IMR-90 (cell line): Measurements from ENCODE around the gene TTL. TPM values are rescaled to one million over a fixed set of nuclear protein-coding genes. Genes with fewer than 3 reads are reported as not detected.
"Not testable (repeated sequence)": the region's sequence is repeated elsewhere in the genome, so short reads cannot be mapped to it uniquely, and the experiment has no call there.

Source experiments
- ATAC-seq: fragments of 200-7000 bp; cut with Tn5 transposase; 2 replicates; pipeline ENCODE4 v1.9.1; 2020; ENCODE audit warnings: low read depth, mild to moderate bottlenecking, moderate library complexity
- BruUV-seq: library from RNA; stranded (reverse); fragments of 400-500 nt; replicated peaks from 2 replicates; lab custom pipeline; 2021; lab: Mats Ljungman, UMichigan
- CTCF ChIA-PET: fragments of 300-600 bp; formaldehyde crosslinking; extraction: SDS; loops from one replicate; lab custom pipeline; 2021; ENCODE audit warnings: antibody characterized with exemption; lab: Yijun Ruan, JAX
- POLR2A ChIA-PET: fragments of 300-600 bp; sonication (Branson Sonifier 250); formaldehyde crosslinking; loops from one replicate; lab custom pipeline; 2022; ENCODE audit warnings: antibody characterized with exemption; ENCODE audit not compliant: unreplicated experiment; lab: Charles Lee
- DNase-seq: peaks from one replicate; pipeline ENCODE4 v3.0.0; 2013
- H2AFZ ChIP-seq: replicated peaks from 2 replicates; pipeline ENCODE3; 2013; ENCODE audit warnings: low read length, mild to moderate bottlenecking; ENCODE audit not compliant: poor library complexity
- H2AK5ac ChIP-seq: 2 replicates; pipeline ENCODE4 v1.6.1; 2013; ENCODE audit warnings: low read depth, low read length, inconsistent platforms
- H2AK9ac ChIP-seq: replicated peaks from 2 replicates; pipeline ENCODE3; 2013; ENCODE audit warnings: mild to moderate bottlenecking, low read depth, low read length, moderate library complexity; ENCODE audit not compliant: poor library complexity
- H2BK120ac ChIP-seq: 2 replicates; pipeline ENCODE4 v1.6.1; 2013; ENCODE audit warnings: low read depth, low read length, inconsistent platforms
- H2BK15ac ChIP-seq: 3 replicates; pipeline ENCODE4 v1.6.1; 2013; ENCODE audit warnings: low read depth, low read length, inconsistent platforms
- H2BK20ac ChIP-seq: 2 replicates; pipeline ENCODE4 v1.6.1; 2013; ENCODE audit warnings: low read depth, mild to moderate bottlenecking, inconsistent platforms, low read length, moderate library complexity
- H2BK5ac ChIP-seq: 2 replicates; pipeline ENCODE4 v1.6.1; 2013; ENCODE audit warnings: mild to moderate bottlenecking, low read depth, low read length, inconsistent platforms; ENCODE audit not compliant: poor library complexity, severe bottlenecking
- H3K14ac ChIP-seq: replicated peaks from 2 replicates; pipeline ENCODE4 v1.6.1; 2013; ENCODE audit warnings: low read depth, low read length, inconsistent platforms
- H3K18ac ChIP-seq: 2 replicates; pipeline ENCODE4 v1.6.1; 2013; ENCODE audit warnings: low read depth, low read length, control low read depth
- H3K23ac ChIP-seq: 2 replicates; pipeline ENCODE4 v1.6.1; 2013; ENCODE audit warnings: low read depth, low read length, inconsistent platforms
- H3K27ac ChIP-seq: 2 replicates; pipeline ENCODE4 v1.5.1; 2013; ENCODE audit warnings: mild to moderate bottlenecking, control low read depth, low read length; ENCODE audit not compliant: insufficient read depth
- H3K27me3 ChIP-seq: 2 replicates; pipeline ENCODE4 v1.6.1; 2013; ENCODE audit warnings: low read length; ENCODE audit not compliant: control insufficient read depth, insufficient read depth
- H3K36me3 ChIP-seq: 2 replicates; pipeline ENCODE4 v1.6.1; 2013; ENCODE audit warnings: low read length, mixed read lengths; ENCODE audit not compliant: control insufficient read depth, insufficient read depth
- H3K4ac ChIP-seq: 2 replicates; pipeline ENCODE4 v1.6.1; 2013; ENCODE audit warnings: low read depth, low read length, inconsistent platforms
- H3K4me1 ChIP-seq: 2 replicates; pipeline ENCODE4 v1.6.1; 2013; ENCODE audit warnings: low read length, mixed read lengths; ENCODE audit not compliant: control insufficient read depth, insufficient read depth
- H3K4me2 ChIP-seq: 2 replicates; pipeline ENCODE4 v1.6.1; 2013; ENCODE audit warnings: low read depth, mild to moderate bottlenecking, control low read depth, low read length, moderate library complexity
- H3K4me3 ChIP-seq: 2 replicates; pipeline ENCODE4 v1.5.1; 2013; ENCODE audit warnings: low read depth, mild to moderate bottlenecking, control low read depth, low read length, moderate library complexity; ENCODE audit not compliant: insufficient read depth
- H3K56ac ChIP-seq: 2 replicates; pipeline ENCODE4 v1.6.1; 2013; ENCODE audit warnings: low read length, inconsistent platforms; ENCODE audit not compliant: insufficient read depth; ENCODE audit errors: extremely low read depth
- H3K79me1 ChIP-seq, 2 experiments: 2 replicates each; pipeline ENCODE4 v1.6.1; 2013; ENCODE audit warnings: low read length in 2 of 2, inconsistent platforms in 1 of 2, low read depth in 1 of 2
- H3K9ac ChIP-seq: 2 replicates; pipeline ENCODE4 v1.6.1; 2013; ENCODE audit warnings: low read depth, low read length, control low read depth
- H3K9me1 ChIP-seq: 2 replicates; pipeline ENCODE4 v1.6.1; 2013; ENCODE audit warnings: low read length, inconsistent platforms; ENCODE audit not compliant: insufficient read depth
- H3K9me3 ChIP-seq: 2 replicates; pipeline ENCODE4 v1.6.1; 2013; ENCODE audit warnings: low read length; ENCODE audit not compliant: control insufficient read depth, insufficient read depth
- H4K20me1 ChIP-seq: 2 replicates; pipeline ENCODE4 v1.6.1; 2013; ENCODE audit warnings: low read length, inconsistent platforms; ENCODE audit not compliant: insufficient read depth
- H4K5ac ChIP-seq: 2 replicates; pipeline ENCODE4 v1.6.1; 2013; ENCODE audit warnings: mild to moderate bottlenecking, low read depth, low read length, control low read depth
- H4K8ac ChIP-seq, 2 experiments: 2 replicates each; pipeline ENCODE4 v1.6.1; 2013; ENCODE audit warnings: low read depth in 2 of 2, low read length in 2 of 2, control low read depth in 1 of 2, inconsistent platforms in 1 of 2
- H4K91ac ChIP-seq: 2 replicates; pipeline ENCODE4 v1.6.1; 2013; ENCODE audit warnings: low read depth, low read length, inconsistent platforms; ENCODE audit not compliant: insufficient read depth
- WGBS, 2 experiments: methylation state at CpG; one replicate each; pipeline versions ENCODE4 v1.1.5 to v1.1.7; 2013; ENCODE audit warnings: missing lambda C conversion rate in 2 of 2; ENCODE audit not compliant: insufficient read length in 1 of 2; ENCODE audit errors: extremely low coverage in 2 of 2; 5-methylcytosine and 5-hydroxymethylcytosine counted together
- dilution Hi-C: fragments of 300-500 bp; cut with HindIII; formaldehyde crosslinking; loops from one replicate; pipeline ENCODE4 v1.14.3; 2018; ENCODE audit warnings: low sequenced_read_pairs; ENCODE audit not compliant: unreplicated experiment
- in situ Hi-C: fragments of 300-500 bp; cut with MboI; formaldehyde crosslinking; loops from 3 replicates; pipeline ENCODE4 v1.14.3; 2019; ENCODE audit warnings: low sequenced_read_pairs, inconsistent platforms, mixed read lengths
- intact Hi-C: fragments of 100-400 bp; cut with micrococcal nuclease; formaldehyde crosslinking; loops from 2 replicates; pipeline ENCODE4 v1.10.0; 2022
- polyA plus RNA-seq, 3 experiments: library from polyadenylated mRNA; depleted of rRNA; stranded (reverse); fragments of >200 nt; gene quantifications; 2 replicates each; pipeline ENCODE4 v1.2.3, GENCODE V29; 2012; ENCODE audit warnings: low replicate concordance in 1 of 3
- total RNA-seq: library from RNA; depleted of rRNA; stranded (reverse); fragments of >200 nt; gene quantifications from 2 replicates; pipeline ENCODE4 v1.2.3, GENCODE V29; 2012

The TTL gene
- total and polyA plus RNA-seq, 2 of the 4 experiments (the other 2 are of a cell fraction): 18.2 to 36.2 TPM

DNA sequence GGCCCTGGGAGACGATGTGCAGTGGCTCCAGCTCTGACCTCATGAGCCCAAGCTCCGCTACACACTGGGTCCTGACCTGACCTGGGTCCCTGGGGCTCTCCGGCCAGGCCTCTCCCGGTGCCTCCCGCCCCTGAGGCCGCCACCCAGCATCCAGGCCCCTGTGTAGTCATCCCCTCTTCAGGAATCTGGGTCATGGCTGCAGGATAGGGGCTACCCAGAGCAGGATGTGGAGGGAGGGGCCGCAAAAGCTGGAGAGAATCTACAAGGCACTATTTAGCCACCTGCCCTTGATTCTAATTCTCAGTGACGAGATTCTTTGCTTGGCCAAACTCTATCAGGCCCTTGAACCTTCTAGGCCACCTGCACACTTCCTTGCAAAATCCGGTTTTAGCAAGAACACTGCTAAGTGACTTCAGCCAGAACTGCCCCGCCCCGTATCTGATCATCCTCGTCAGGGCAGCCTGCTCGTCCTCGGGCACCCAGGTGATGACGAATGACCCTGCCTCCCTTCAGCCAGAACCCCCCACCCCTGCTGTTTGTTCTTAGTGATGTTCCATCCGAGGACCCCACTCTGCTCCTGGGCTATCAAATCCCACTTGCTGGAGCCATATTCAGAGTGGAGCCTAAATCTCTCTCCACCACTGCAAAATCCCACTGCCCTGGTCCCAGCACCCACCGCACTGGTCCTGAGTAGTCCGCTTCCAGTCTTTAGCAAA is 46.1 kb upstream of the TTL start:
- intact Hi-C loops, H3K27ac ChIP-seq, H3K9ac ChIP-seq, H4K20me1 ChIP-seq, H2BK15ac ChIP-seq, H3K4me1 ChIP-seq, H3K36me3 ChIP-seq, H2AK5ac ChIP-seq, BruUV-seq, ATAC-seq, H3K27me3 ChIP-seq, H3K23ac ChIP-seq, H2BK5ac ChIP-seq, H2BK20ac ChIP-seq, H3K18ac ChIP-seq, H3K4me3 ChIP-seq, H3K79me1 ChIP-seq, H2BK120ac ChIP-seq, H2AFZ ChIP-seq, H4K8ac ChIP-seq, H3K9me3 ChIP-seq, dilution Hi-C loops, POLR2A ChIA-PET, H3K56ac ChIP-seq, H4K5ac ChIP-seq, H3K14ac ChIP-seq, H4K91ac ChIP-seq, CTCF ChIA-PET, H3K4ac ChIP-seq, DNase-seq, H3K9me1 ChIP-seq, H3K4me2 ChIP-seq, H2AK9ac ChIP-seq: not testable (repeated sequence)
- in situ Hi-C loops: loop anchor here (25.0 kb wide), 1 partner anchor 174 kb away; the partner anchor contains the start of gene ZC3H8
- 60% methylated on average over 1 of the region's 18 CpGs; no CpG with 5 or more reads in 1 of the 2 experiments for WGBS, 2 experiments

GRCh38 chr2:112436993-112437392 is 45.0 kb upstream of the TTL start:
- CTCF ChIA-PET: not testable (repeated sequence)

More at GRCh38 chr2:112436993-112437392, 45.0 kb upstream of the TTL start:
- H4K91ac ChIP-seq, DNase-seq, H3K4me2 ChIP-seq, H3K27me3 ChIP-seq, H2AK9ac ChIP-seq, H3K9me3 ChIP-seq, H2BK15ac ChIP-seq, H2AFZ ChIP-seq, H3K14ac ChIP-seq, POLR2A ChIA-PET, dilution Hi-C loops, ATAC-seq, intact Hi-C loops, H3K9me1 ChIP-seq, H2AK5ac ChIP-seq, H4K20me1 ChIP-seq, H2BK5ac ChIP-seq, H4K5ac ChIP-seq, BruUV-seq, H3K4me1 ChIP-seq, H3K79me1 ChIP-seq, H3K18ac ChIP-seq, H3K23ac ChIP-seq, H3K56ac ChIP-seq, H3K27ac ChIP-seq, H3K4me3 ChIP-seq, H2BK20ac ChIP-seq, H2BK120ac ChIP-seq, H3K36me3 ChIP-seq, H3K9ac ChIP-seq, H3K4ac ChIP-seq, H4K8ac ChIP-seq: not testable (repeated sequence)
- in situ Hi-C loops: loop anchor here (25.0 kb wide), 1 partner anchor 175 kb away; the partner anchor contains the start of gene ZC3H8
- 83% methylated on average over 2 of the region's 10 CpGs; no CpG with 5 or more reads in 1 of the 2 experiments for WGBS, 2 experiments
